ENCODE measurements around the gene TBX2. TPM values are rescaled to one million over a fixed set of nuclear protein-coding genes. Genes with fewer than 3 reads are reported as not detected.

TBX2 gene
- total RNA-seq, 4 donors from 2014 or later, result 2.2 to 3.1 (median 2.8) TPM

- no peak overlapping the region for H3K4me3 ChIP-seq
- DNase-seq (ENCODE audit: low spot score in 2 of 2), result peak in 1 of 2 donors; percentile 60
- 62% methylated on average over 2 of the region's 47 CpGs for WGBS
- H3K36me3 ChIP-seq, result no peaks in the 10 kb centered on the region
- H3K4me1 ChIP-seq, result peaks cover 31% of the 10 kb centered on the region
- no peak for TF ChIP-seq POLR2A (IDR thresholded peaks at IDR 0.05)
- TF ChIP-seq POLR2AphosphoS5 (IDR thresholded peaks at IDR 0.05), result no peak
- TF ChIP-seq EP300 (IDR thresholded peaks at IDR 0.05), result no peak
- no peak for TF ChIP-seq CTCF (IDR thresholded peaks at IDR 0.05)
- H3K27ac ChIP-seq, result no peak overlapping the region
- no peaks in the 10 kb centered on the region for H3K9me3 ChIP-seq
- peaks cover 96% of the 10 kb centered on the region for H3K27me3 ChIP-seq
These were observed 56.5 kb downstream of the TBX2 start for GRCh38 chr17:61456061-61456681.

DNA sequence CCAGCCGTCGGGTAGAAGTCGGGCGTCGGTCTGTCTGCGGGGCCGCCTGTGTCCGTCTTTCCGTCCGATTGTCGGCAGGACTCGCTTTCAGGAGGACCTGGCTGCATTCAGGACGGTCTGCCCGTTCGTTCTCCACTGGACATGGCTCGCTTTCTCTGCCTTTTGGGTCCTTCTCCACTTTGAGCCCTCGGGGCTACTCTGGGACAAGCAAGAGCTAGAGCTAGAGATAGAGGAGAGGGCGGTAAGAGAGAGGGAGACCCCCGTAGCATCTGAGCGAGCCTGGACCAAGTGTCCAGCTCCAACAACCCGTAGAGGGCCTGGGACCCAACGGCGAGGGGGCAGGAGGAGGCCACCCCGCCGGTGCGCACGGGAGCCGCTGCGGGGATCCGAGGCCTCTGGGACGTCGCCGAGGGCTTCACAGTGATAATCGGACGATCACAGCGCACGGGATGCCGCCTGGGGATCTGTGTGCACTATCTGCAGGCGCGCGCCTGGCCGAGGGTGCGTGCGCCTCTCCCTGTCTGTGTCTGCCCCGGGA, 57.1 kb downstream of the TBX2 start:
- TF ChIP-seq CTCF (IDR thresholded peaks at IDR 0.05), result no peak
- no peak for TF ChIP-seq EP300 (IDR thresholded peaks at IDR 0.05)
- TF ChIP-seq POLR2AphosphoS5 (IDR thresholded peaks at IDR 0.05), result no peak
- no peak for TF ChIP-seq POLR2A (IDR thresholded peaks at IDR 0.05)
- 35% methylated on average over 12 of the region's 45 CpGs for WGBS
- Histone ChIP-seq H3K36me3 (no peaks in the 10 kb centered on the region), H3K27ac (no peak overlapping the region), H3K27me3 (peaks cover 96% of the 10 kb centered on the region), H3K4me3 (peak overlapping the region; percentile 35), H3K9me3 (no peaks in the 10 kb centered on the region), H3K4me1 (peaks cover 28% of the 10 kb centered on the region)
- DNase-seq (ENCODE audit: low spot score in 2 of 2), result peak in 1 of 2 donors; percentile 68

DNA sequence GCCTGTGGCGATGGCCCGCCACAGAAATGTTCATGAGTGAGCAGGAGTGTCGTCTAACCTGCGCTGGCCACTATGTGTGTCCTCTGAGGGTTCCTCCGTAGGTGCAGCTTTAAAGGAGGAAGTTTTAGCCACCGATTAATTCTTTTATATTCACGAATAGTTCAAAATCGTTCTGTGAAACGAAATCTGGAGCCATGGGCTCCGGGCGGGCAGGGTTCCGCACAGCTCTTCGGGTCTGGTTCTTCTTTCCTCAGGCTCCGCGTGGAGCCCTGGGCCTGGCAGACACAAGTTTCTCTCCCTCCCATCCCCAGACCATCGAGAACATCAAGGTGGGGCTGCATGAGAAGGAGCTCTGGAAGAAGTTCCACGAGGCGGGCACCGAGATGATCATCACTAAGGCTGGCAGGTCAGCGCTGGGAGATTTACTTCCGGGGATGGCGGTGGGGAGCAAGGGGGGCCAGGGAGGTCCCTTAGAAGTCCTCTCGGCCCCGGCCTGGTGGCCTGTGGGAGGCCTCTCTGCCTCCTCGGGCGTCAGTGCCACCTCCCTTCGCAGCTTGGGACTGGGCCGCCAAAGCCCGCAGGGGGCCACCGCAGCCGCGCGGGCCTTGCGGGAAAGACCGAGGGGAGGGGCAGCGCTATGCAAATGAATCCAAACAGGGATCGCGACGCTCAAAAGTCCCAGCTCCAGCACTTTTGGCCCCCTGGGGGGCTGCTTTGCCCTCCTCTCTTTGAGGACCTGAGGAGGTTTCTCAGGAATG, 57.8 kb downstream of the TBX2 start:
- H3K4me3 ChIP-seq, result peak overlapping the region; percentile 35
- H3K36me3 ChIP-seq, result no peaks in the 10 kb centered on the region
- H3K9me3 ChIP-seq, result no peaks in the 10 kb centered on the region
- H3K27ac ChIP-seq, result no peak overlapping the region
- H3K4me1 ChIP-seq, result peaks cover 28% of the 10 kb centered on the region
- H3K27me3 ChIP-seq, result peaks cover 96% of the 10 kb centered on the region
- no peak for TF ChIP-seq EP300 (IDR thresholded peaks at IDR 0.05)
- peak in 1 of 2 donors; percentile 64 for DNase-seq (ENCODE audit: low spot score in 2 of 2)
- 39% methylated on average over 18 of the region's 39 CpGs for WGBS

DNA sequence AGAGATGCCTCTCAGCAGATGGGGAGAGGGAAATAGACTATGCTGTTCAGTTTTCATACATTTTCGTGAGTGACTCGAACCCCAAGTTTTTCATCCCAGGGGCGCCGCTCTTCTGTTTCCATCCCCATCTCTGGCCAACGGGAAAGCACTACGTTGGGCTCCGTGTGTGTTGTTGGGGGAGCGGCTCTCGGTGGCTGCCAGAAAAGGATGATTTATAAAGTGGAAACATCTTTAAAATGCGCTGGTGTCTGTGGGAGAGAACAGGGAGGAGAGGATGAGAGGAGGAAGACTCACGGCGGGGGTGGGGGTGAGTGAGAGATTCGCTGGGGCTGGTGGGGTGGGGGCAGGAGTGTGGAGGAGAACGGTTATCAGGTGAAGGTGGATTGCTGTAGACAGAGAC, 58.4 kb downstream of the TBX2 start:
- Histone ChIP-seq H3K27ac (no peak overlapping the region), H3K4me3 (peak overlapping the region; percentile 35), H3K9me3 (no peaks in the 10 kb centered on the region), H3K4me1 (peaks cover 26% of the 10 kb centered on the region), H3K27me3 (peaks cover 97% of the 10 kb centered on the region), H3K36me3 (no peaks in the 10 kb centered on the region)
- 42% methylated on average over 14 of the region's 14 CpGs for WGBS
- DNase-seq (ENCODE audit: low spot score in 2 of 2), result peak in 1 of 2 donors; percentile 29
- TF ChIP-seq POLR2AphosphoS5 (IDR thresholded peaks at IDR 0.05) (no peak), CTCF (IDR thresholded peaks at IDR 0.05) (no peak), EP300 (IDR thresholded peaks at IDR 0.05) (no peak), POLR2A (IDR thresholded peaks at IDR 0.05) (no peak)

DNA sequence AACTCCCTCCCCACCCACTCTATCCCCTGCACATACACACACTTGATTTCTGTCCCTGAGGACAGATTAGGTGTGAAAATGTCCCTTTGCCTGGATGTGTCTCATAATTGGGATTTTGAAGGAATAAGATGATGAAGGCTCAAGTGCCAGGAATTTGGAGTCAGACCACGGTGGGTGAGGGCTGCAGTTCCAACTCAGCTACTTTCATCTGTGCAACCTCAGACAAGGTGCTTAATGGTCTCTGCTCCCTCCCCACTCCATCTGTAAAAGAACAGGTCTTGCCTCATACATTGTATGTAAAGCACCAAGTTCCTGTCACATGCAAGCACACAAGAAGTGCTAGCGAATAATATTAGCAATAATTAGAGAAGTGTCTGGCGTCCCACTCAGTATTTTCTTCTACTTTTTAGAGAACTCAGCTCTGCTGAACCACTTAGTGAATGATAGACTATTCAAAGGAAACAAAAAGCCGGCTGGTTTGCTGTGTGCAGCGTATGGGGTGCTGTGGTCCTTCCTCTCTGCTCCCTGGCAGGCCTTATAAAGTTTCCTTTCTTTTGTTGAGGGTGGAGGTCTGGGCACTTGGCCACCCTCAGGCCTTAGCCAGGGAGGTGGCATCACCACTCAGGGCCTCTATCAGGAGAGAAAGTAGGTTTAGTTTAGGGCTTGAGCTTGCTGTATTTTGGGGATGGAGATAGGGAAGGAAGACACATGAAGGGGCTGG, 58.9 kb downstream of the TBX2 start:
- H3K4me1 ChIP-seq, result peaks cover 26% of the 10 kb centered on the region
- peak in 1 of 2 donors; percentile 40 for DNase-seq (ENCODE audit: low spot score in 2 of 2)
- peaks cover 99% of the 10 kb centered on the region for H3K27me3 ChIP-seq
- H3K4me3 ChIP-seq, result no peak overlapping the region
- no peaks in the 10 kb centered on the region for H3K36me3 ChIP-seq
- H3K9me3 ChIP-seq, result no peaks in the 10 kb centered on the region
- no peak for TF ChIP-seq POLR2A (IDR thresholded peaks at IDR 0.05)
- TF ChIP-seq CTCF (IDR thresholded peaks at IDR 0.05), result no peak
- TF ChIP-seq POLR2AphosphoS5 (IDR thresholded peaks at IDR 0.05), result no peak
- no peak for TF ChIP-seq EP300 (IDR thresholded peaks at IDR 0.05)
- H3K27ac ChIP-seq, result no peak overlapping the region
- 73% methylated on average over 5 of the region's 5 CpGs for WGBS

Other genes starting within 250 kb of the TBX2 start
- gene TBX4, start 52.6 kb downstream of the TBX2 start, total RNA-seq, result under 1 TPM in 2 of 4 donors, not detected in 2; 0.30 to 0.56 TPM
- gene NACA2, start 191.4 kb downstream of the TBX2 start, total RNA-seq, result not detected

All from suprapubic skin (tissue), 4 donors.